GM12801 (cell line): Measurements from ENCODE around the gene BOD1L2.

ENCODE experiments used
- CTCF ChIP-seq: IDR thresholded peaks from one replicate; pipeline ENCODE4 v1.5.1; 2011; ENCODE audit warnings: control low read depth; ENCODE audit not compliant: insufficient read length; ENCODE audit errors: extremely low read depth

The BOD1L2 gene

GRCh38 chr18:57141208-57142129, 5.4 kb upstream of the BOD1L2 start:
- TF ChIP-seq CTCF = no peak

GRCh38 chr18:57142324-57142723, 4.6 kb upstream of the BOD1L2 start:
- no peak for TF ChIP-seq CTCF

- TF ChIP-seq CTCF = no peak
Observed at GRCh38 chr18:57143265-57143664, 3.6 kb upstream of the BOD1L2 start.

GRCh38 chr18:57148263-57148662, 1.4 kb downstream of the BOD1L2 start:
- TF ChIP-seq CTCF = no peak

- TF ChIP-seq CTCF = no peak
Observed at GRCh38 chr18:57149051-57149450, 2.2 kb downstream of the BOD1L2 start.

GRCh38 chr18:57149531-57149930, 2.6 kb downstream of the BOD1L2 start:
- no peak for TF ChIP-seq CTCF

- TF ChIP-seq CTCF = no peak
Observed at GRCh38 chr18:57150081-57150480, 3.2 kb downstream of the BOD1L2 start.
